GM19455 (cell line): ENCODE measurements around the gene AKR1A1.
A peak's percentile ranks its signal among the peaks of the same experiment; 100 is the strongest.
"Not testable (repeated sequence)": the region's sequence is repeated elsewhere in the genome, so short reads cannot be mapped to it uniquely, and the experiment has no call there.

Experiments
- ATAC-seq: cut with Tn5 transposase; IDR thresholded peaks from one replicate; pipeline ENCODE4 v1.9.1; 2021; ENCODE audit not compliant: unreplicated experiment

Gene AKR1A1

DNA sequence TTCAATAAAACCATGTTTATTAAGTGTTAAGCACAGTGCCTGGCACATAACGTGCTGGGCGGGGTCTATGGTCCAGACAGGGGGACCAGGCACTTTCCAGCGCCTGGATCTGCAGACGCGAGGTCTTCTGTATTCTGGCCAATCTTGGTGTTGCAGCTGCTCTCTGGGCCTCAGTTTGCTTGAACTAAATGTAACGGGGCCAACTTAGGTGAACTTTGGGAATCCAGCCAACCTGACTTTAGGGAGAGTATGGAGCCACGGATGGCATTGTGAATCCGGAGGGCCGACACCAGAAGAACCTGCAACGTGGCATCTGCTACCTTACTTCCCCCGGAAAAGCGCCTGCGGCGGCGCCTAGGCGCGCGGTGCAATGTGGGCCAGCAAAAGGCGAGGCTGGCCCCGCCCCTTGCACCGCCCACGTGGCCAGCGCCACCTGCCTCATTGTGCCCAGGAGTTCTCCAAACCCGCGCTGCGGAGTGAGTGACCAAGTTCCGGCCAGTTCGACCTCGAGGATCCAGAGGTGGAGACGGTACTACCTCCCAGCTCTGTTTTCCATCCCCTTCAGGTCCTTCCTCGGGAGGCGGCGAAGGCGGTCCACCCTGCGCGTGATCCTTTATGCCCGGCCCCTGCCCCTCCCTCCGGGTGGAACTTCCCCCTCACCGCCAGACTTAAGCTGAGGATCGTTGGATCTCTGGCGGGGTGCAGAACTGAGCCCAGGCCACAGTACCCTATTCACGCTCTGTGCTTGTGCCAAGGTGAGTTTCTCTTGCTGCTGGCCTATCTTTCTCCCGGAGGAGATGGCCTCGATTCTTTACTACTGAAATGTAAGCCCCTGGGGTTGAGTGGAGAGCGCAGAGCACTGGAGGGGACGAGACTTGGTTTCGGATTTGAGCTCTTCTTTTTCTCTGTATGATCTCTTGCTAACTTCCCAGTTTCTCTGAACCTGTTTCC, at the start of gene AKR1A1:
Gene AKR1A1 (plus strand): TSS at position 426 of the 951 bp plus-strand sequence. CDS start 10,969 bp downstream, outside the sequence.
- ATAC-seq = peak; percentile 86

DNA sequence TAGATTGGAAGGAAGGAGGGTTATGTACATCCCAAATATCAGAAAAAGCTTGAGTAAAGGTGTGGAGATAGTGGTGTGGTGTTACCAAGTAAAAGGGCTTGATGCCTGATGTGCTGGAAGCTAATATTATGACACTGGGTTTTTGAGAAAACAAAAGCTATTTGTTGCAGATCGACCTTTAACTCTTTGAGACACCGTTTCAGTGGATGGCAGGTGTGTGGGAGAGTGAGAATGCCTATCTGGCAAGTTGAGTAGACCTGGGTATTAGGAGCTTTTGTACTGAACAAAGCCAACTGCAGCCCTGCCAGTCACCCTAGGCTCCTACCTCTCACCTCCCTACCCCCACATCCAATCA, 49.1 kb upstream of the AKR1A1 start:
- no peak for ATAC-seq

- ATAC-seq = no peak
These were observed 46.9 kb upstream of the AKR1A1 start for GRCh38 chr1:45503462-45504360.

- no peak for ATAC-seq
These were observed 43.4 kb upstream of the AKR1A1 start for GRCh38 chr1:45507195-45507594.

DNA sequence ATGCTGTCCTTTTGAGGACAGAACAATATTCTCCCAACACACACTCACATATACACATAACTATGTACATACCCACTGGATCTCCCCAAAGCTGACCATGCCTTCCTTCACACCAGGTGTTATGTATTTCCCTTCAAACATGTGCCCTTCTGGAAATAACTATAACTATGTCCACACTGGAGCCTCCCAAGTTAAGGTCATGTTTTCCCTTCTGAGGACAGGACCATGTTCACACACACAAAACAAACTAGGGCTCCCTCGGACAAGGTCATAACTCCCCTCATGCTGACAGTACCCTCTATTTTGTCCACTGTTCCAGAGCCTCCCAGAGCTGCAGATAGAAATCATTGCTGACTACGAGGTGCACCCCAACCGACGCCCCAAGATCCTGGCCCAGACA, 42.7 kb upstream of the AKR1A1 start:
- no peak for ATAC-seq

- no peak for ATAC-seq
These were observed 42.1 kb upstream of the AKR1A1 start for GRCh38 chr1:45508295-45509151.

GRCh38 chr1:45510036-45510971, 40.3 kb upstream of the AKR1A1 start:
- no peak for ATAC-seq

DNA sequence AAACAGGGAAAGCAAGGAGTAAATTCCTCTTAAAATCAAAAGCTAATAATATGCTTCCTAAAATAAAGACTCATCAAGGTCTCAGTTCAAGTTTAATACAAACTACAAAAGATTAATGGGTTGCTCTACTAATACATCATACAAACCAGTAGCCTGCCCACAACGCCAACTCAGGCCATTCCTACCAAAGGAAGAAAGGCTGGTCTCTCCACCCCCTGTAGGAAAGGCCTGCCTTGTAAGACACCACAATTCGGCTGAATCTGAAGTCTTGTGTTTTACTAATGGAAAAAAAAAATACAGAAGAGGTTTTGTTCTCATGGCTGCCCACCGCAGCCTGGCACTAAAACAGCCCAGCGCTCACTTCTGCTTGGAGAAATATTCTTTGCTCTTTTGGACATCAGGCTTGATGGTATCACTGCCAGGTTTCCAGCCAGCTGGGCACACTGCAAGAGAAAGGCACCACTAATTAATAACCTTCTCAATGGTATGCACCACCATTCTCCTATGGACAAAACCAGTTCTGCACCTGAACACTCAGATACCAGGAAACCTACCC, 39.6 kb upstream of the AKR1A1 start:
- ATAC-seq = no peak

GRCh38 chr1:45512641-45513054, 38.0 kb upstream of the AKR1A1 start:
- ATAC-seq = no peak

- not testable (repeated sequence) for ATAC-seq
These were observed 36.9 kb upstream of the AKR1A1 start for GRCh38 chr1:45513532-45514260.

GRCh38 chr1:45516036-45516435, 34.6 kb upstream of the AKR1A1 start:
- ATAC-seq = no peak

- no peak for ATAC-seq
These were observed 34.2 kb upstream of the AKR1A1 start for GRCh38 chr1:45516465-45516864.

- ATAC-seq = not testable (repeated sequence)
These were observed 32.3 kb upstream of the AKR1A1 start for GRCh38 chr1:45518366-45518765.

GRCh38 chr1:45518910-45519309, 31.7 kb upstream of the AKR1A1 start:
- no peak for ATAC-seq

DNA sequence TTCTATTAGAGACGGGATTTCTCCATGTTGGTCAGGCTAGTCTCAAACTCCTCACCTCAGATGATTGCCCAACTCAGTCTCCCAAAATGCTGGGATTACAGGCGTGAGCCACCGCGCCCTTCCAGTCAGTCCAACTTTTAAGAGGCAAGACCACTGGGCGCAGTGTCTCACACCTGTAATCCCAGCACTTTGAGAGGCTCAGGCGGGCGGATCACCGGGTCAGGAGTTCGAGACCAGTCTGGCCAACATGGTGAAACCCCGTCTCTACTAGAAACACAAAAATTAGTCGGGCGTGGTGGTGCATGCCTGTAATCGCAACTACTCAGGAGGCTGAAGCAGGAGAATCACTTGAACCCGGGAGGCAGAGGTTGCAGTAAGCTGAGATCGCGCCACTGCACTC, 30.9 kb upstream of the AKR1A1 start:
- ATAC-seq = not testable (repeated sequence)

GRCh38 chr1:45521413-45522323, 29.0 kb upstream of the AKR1A1 start, which contains the start of gene PRDX1:
PRDX1 (minus strand) TSS chr1:45521884; CDS start chr1:45519043, 2,841 bp downstream.
- peak; percentile 78 for ATAC-seq

- ATAC-seq = no peak
These were observed 28.1 kb upstream of the AKR1A1 start for GRCh38 chr1:45522324-45523104.
